Brain microvascular endothelial cell (primary cell): Measurements from ENCODE around the gene PSMB7.
A peak's percentile ranks its signal among the peaks of the same experiment; 100 is the strongest.

Experiments
- DNase-seq: peaks from one replicate; pipeline ENCODE4 v3.0.0-alpha.2; 2020
- H3K27ac ChIP-seq: fragments of 250-450 bp; sonication (Bioruptor Pico); 2 replicates; pipeline ENCODE4 v1.5.1; 2020; ENCODE audit warnings: mild to moderate bottlenecking, moderate library complexity
- H3K27me3 ChIP-seq: fragments of 250-450 bp; sonication (Bioruptor Pico); replicated peaks from 2 replicates; pipeline ENCODE4 v1.5.1; 2020; ENCODE audit warnings: mild to moderate bottlenecking
- H3K36me3 ChIP-seq: fragments of 250-450 bp; sonication (Bioruptor Pico); replicated peaks from 2 replicates; pipeline ENCODE4 v1.5.1; 2020; ENCODE audit warnings: mild to moderate bottlenecking
- H3K4me3 ChIP-seq: 2 replicates; pipeline ENCODE4 v1.5.1; 2011; ENCODE audit warnings: low read depth, mild to moderate bottlenecking, control low read depth, low read length, moderate library complexity
- CTCF ChIP-seq: IDR thresholded peaks from 2 replicates; pipeline ENCODE4 v1.5.1; 2011; ENCODE audit warnings: low read depth, mild to moderate bottlenecking, moderate library complexity, low read length, control low read depth, inconsistent platforms; ENCODE audit errors: missing control alignments
- in situ Hi-C: cut with HindIII; loops from 2 replicates; pipeline ENCODE4 v1.10.0; 2017; ENCODE audit warnings: low sequenced_read_pairs, low pct_ligation_motif_present

The PSMB7 gene

GRCh38 chr9:124423591-124423990 is 8.3 kb upstream of the PSMB7 start:
- Histone ChIP-seq H3K4me3 (no peak overlapping the region), H3K27ac (no peak overlapping the region), H3K36me3 (no peaks in the 10 kb centered on the region), H3K27me3 (peaks cover 3% of the 10 kb centered on the region)
- no peak for TF ChIP-seq CTCF
- DNase-seq, result no peak
- in situ Hi-C loops, result no loop called here

GRCh38 chr9:124423155-124423554 is 7.9 kb upstream of the PSMB7 start:
- no peak for TF ChIP-seq CTCF
- in situ Hi-C loops, result no loop called here
- no peak overlapping the region for H3K4me3 ChIP-seq
- no peak for DNase-seq
- H3K36me3 ChIP-seq, result no peaks in the 10 kb centered on the region
- H3K27me3 ChIP-seq, result peaks cover 3% of the 10 kb centered on the region
- H3K27ac ChIP-seq, result no peak overlapping the region

- DNase-seq, result peak; percentile 29
- peaks cover 3% of the 10 kb centered on the region for H3K27me3 ChIP-seq
- H3K36me3 ChIP-seq, result no peaks in the 10 kb centered on the region
- in situ Hi-C loops, result no loop called here
- H3K4me3 ChIP-seq, result no peak overlapping the region
- H3K27ac ChIP-seq, result no peak overlapping the region
- no peak for TF ChIP-seq CTCF
Measured at GRCh38 chr9:124420991-124421543, 5.8 kb upstream of the PSMB7 start.

GRCh38 chr9:124419832-124420489 is 4.7 kb upstream of the PSMB7 start:
- DNase-seq, result no peak
- no peak overlapping the region for H3K27ac ChIP-seq
- in situ Hi-C loops, result no loop called here

GRCh38 chr9:124415852-124416484 is 726 bp upstream of the PSMB7 start:
- no peak for TF ChIP-seq CTCF
- Histone ChIP-seq H3K36me3 (peaks cover 26% of the 10 kb centered on the region), H3K27me3 (no peaks in the 10 kb centered on the region), H3K27ac (no peak overlapping the region), H3K4me3 (peak overlapping the region; percentile 100)
- in situ Hi-C loops, result no loop called here
- DNase-seq, result no peak

More at GRCh38 chr9:124419832-124420489, 4.7 kb upstream of the PSMB7 start:
- Histone ChIP-seq H3K27me3 (peaks cover 3% of the 10 kb centered on the region), H3K4me3 (no peak overlapping the region), H3K36me3 (peaks cover under 1% of the 10 kb centered on the region)
- TF ChIP-seq CTCF, result no peak
